Effector CD4-positive, alpha-beta T cell (primary cell): ENCODE data around the gene NEUROD4.

Experiments
- DNase-seq: peaks from one replicate; pipeline ENCODE4 v3.0.0-alpha.2; 2020

NEUROD4 gene

GRCh38 chr12:54998958-54999510 lies 20.7 kb upstream of the NEUROD4 start:
- DNase-seq, result no peak

DNA sequence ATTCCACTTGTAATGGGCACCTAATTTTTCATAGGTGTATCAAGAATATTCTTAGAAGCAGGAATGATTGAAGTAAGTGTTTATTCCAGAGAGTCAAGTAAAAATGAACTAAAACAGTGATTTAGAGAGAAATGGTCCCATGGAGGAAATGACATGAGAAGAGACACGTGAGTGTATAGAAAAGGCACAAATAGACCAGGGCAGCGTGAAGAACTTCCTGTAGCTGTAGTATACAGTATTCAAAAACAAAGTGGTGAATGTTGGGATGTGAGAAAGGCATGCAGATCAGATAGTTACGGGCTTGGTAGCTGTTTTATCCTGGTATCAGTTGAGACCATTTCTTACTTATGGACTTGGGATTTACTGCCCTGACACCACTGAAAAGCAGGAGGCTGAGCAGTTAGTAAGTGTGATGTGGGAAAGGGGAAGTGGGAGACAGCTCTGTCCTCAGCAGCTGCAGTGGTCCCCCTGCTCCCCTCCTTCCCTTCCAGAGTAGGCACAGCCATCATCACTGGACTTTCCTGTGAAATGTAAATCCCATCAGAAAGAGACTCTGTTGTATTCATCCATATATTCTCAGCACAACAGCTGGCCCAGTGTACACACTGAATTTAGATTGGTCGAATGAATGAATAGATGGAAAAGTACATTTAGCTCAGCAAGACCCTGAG lies 18.4 kb upstream of the NEUROD4 start:
- DNase-seq, result no peak

- no peak for DNase-seq
These were observed 17.4 kb upstream of the NEUROD4 start for GRCh38 chr12:55002355-55002754.

GRCh38 chr12:55008944-55009585 lies 10.7 kb upstream of the NEUROD4 start:
- DNase-seq, result no peak

GRCh38 chr12:55017416-55017925 lies 2.3 kb upstream of the NEUROD4 start:
- no peak for DNase-seq

DNA sequence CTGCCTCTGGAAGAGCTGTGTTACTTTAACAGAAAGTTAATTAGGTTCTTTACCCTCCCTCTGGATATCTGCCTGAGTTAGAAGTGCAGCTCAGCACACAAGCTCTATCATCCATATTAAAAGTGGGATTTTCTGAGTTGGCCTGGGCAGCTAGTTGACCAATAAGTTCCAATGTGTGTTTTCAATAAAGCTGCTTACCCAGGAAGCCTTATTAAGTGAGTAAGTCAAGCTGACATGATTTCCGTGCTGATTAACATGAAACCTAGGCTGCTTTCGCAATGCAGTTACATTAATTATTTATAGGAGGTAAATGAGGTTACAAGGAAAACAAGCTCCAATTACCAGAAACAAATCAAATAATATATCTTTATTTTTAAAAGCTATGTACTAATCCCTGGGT lies 4.8 kb downstream of the NEUROD4 start:
- DNase-seq, result no peak

GRCh38 chr12:55025508-55025907 lies 5.7 kb downstream of the NEUROD4 start:
- DNase-seq, result no peak

- no peak for DNase-seq
These were observed 14.4 kb downstream of the NEUROD4 start for GRCh38 chr12:55034218-55034617.

- DNase-seq, result no peak
These were observed 16.7 kb downstream of the NEUROD4 start for GRCh38 chr12:55036326-55037115.

GRCh38 chr12:55037351-55037987 lies 17.7 kb downstream of the NEUROD4 start:
- DNase-seq, result no peak

GRCh38 chr12:55039395-55040354 lies 19.9 kb downstream of the NEUROD4 start:
- DNase-seq, result no peak

DNA sequence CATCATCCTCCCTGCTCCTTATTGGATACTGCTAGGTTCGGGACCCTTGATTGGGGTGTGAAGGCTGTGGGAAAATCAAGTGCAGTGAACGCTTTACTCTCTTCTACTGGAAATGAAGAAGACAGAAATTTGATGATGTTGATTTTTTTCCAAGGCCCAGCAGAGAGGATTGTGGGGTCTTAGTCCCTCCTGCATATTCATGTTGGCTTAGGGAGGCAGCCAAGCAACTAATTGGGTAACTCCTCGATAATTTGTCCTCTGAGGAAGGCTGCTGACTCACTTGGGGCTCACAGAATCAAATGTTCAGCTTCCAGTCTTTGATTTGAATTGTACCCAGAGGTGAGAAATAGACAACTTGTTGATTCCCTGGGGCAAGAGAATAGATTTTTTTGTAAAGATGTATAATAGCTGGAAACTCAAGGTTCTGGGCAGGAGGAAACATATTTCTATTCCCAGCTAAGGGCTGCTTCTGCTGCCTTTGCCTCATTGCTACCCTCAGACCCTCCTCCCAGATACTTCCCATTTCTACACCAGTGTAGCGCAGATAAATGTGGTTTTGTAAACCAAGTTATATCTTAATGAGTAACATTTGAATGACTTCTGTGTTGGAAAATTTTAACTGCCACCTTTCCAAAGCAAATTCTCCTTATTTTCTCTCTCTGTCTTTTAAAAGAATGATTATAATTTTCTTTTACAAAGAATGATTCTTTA lies 21.7 kb downstream of the NEUROD4 start:
- no peak for DNase-seq

DNA sequence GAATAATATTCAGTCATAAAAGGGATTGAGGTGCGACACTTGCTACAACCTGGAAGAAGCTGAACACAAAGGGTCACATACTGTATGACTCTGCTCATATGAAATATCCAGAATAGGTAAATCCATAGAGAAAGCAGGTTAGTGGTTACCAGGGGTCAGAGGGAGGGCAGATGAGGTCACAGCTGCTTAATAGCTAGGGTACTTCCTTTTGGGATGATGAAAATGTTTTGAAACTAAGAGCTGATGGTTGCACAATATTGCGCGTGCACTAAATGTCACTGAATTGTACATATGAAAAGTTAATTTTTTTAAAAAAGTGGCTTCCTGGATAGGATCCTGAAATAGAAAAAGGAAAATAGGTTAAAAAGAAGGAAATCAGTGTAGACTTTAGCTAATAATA lies 23.8 kb downstream of the NEUROD4 start:
- no peak for DNase-seq

GRCh38 chr12:55044135-55044534 lies 24.4 kb downstream of the NEUROD4 start:
- no peak for DNase-seq

DNA sequence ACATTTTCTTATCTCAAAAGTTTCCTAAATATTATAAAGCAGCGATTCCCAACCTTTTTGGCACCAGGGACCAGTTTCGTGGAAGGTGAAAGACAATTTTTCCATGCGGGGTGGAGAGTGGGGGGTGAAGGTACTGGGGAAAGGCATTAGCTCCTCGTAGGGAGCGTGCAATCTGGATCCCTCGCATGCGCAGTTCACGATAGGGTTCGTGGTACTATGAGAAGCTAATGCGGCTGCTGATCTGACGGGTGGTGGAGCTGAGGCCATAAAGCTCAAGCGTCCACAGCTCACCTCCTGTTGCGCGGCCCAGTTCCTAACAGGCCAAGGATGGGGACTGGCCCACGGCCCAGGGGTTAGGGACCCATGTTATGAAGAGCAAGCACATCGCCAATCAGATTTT lies 29.9 kb downstream of the NEUROD4 start:
- no peak for DNase-seq

- no peak for DNase-seq
These were observed 31.6 kb downstream of the NEUROD4 start for GRCh38 chr12:55051197-55051947.

- DNase-seq, result no peak
These were observed 37.7 kb downstream of the NEUROD4 start for GRCh38 chr12:55057481-55057880.

DNA sequence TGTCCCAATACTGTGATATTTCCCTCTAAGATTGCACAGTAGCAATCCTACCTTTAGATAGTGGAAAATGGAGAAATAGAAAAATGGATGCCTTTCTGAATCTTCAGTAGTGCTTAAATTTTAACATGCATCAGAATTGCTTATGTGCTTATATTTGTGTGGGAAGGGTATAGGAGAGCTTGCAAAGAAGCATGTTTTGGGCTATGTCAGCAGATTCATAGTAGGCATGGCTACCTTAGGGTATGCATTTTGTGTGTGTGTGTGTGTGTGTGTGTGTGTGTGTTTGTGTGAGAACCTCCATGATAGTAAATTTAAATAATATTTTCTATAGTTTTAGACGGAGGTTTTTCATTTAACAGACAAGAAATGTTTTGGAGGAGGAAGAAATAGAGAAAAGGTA lies 38.3 kb downstream of the NEUROD4 start:
- no peak for DNase-seq

GRCh38 chr12:55058776-55059175 lies 39.0 kb downstream of the NEUROD4 start:
- DNase-seq, result no peak

DNA sequence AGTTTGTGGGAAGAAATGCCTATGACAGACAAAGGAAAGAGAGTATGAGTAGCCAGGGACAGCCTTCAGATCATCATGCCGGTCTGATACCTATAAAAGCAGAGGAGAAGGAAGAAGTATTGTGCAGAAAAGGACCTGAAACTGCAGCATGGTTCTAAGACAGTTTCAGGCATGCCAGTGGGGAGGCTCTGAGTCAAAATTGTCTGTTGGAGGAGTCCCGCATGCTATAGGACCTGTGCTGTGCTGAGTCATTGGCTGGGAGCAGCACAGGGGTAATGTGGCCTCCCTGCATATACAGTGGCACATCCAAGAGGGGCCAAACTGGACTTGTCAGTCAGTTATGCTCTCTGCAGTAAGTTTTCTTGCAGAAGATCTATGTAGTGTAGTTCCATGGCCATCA lies 40.7 kb downstream of the NEUROD4 start:
- no peak for DNase-seq
